GM18526 (cell line): ENCODE data around the gene THADA.

Source experiments
- POLR2A ChIP-seq: IDR thresholded peaks from 3 replicates; pipeline ENCODE4 v1.6.1; 2011; ENCODE audit not compliant: insufficient read length; ENCODE audit errors: extremely low read depth

The THADA gene

GRCh38 chr2:43566461-43566729 is 29.4 kb downstream of the THADA start:
- TF ChIP-seq POLR2A: no peak

- no peak for TF ChIP-seq POLR2A
These were observed 32.2 kb downstream of the THADA start for GRCh38 chr2:43563679-43564078.

- no peak for TF ChIP-seq POLR2A
These were observed 35.6 kb downstream of the THADA start for GRCh38 chr2:43560231-43560547.

- no peak for TF ChIP-seq POLR2A
These were observed 36.2 kb downstream of the THADA start for GRCh38 chr2:43559391-43560230.

GRCh38 chr2:43557196-43557595 is 38.6 kb downstream of the THADA start:
- no peak for TF ChIP-seq POLR2A

GRCh38 chr2:43556256-43556655 is 39.6 kb downstream of the THADA start:
- no peak for TF ChIP-seq POLR2A

GRCh38 chr2:43553341-43553855 is 42.4 kb downstream of the THADA start:
- no peak for TF ChIP-seq POLR2A

GRCh38 chr2:43551990-43552389 is 43.8 kb downstream of the THADA start:
- no peak for TF ChIP-seq POLR2A

GRCh38 chr2:43542285-43542933 is 53.4 kb downstream of the THADA start:
- no peak for TF ChIP-seq POLR2A

GRCh38 chr2:43541165-43541564 is 54.7 kb downstream of the THADA start:
- TF ChIP-seq POLR2A: no peak

- TF ChIP-seq POLR2A: no peak
These were observed 55.6 kb downstream of the THADA start for GRCh38 chr2:43540021-43540779.

GRCh38 chr2:43539436-43539835 is 56.4 kb downstream of the THADA start:
- TF ChIP-seq POLR2A: no peak

- TF ChIP-seq POLR2A: no peak
These were observed 57.7 kb downstream of the THADA start for GRCh38 chr2:43538034-43538670.

GRCh38 chr2:43537137-43537536 is 58.7 kb downstream of the THADA start:
- no peak for TF ChIP-seq POLR2A

- TF ChIP-seq POLR2A: no peak
These were observed 61.3 kb downstream of the THADA start for GRCh38 chr2:43534569-43534968.

- TF ChIP-seq POLR2A: no peak
These were observed 64.6 kb downstream of the THADA start for GRCh38 chr2:43531251-43531650.

- TF ChIP-seq POLR2A: no peak
These were observed 68.8 kb downstream of the THADA start for GRCh38 chr2:43526994-43527393.
